ENCODE results near the gene GNB4. TPM values are rescaled to one million over a fixed set of nuclear protein-coding genes. Genes with fewer than 3 reads are reported as not detected.

Gene GNB4
- total and polyA plus RNA-seq, 9 of the 15 experiments (the other 6 are each of a cell fraction or from before 2014, with no cell fraction given): 6.8 to 36.7 (median 21.4) TPM

- no peak for DNase-seq (ENCODE audit: extremely low read depth in 1 of 4, low spot score in 3 of 4)
- in situ Hi-C loops (cut with MboI) (no loop called here), intact Hi-C loops (cut with micrococcal nuclease) (no loop called here)
- POLR2A ChIA-PET: interaction anchor here (0.6 to 1.2 kb wide), 5 partner anchors 11 to 338 kb away, joined by 3 to 4 read pairs (median 3); partner anchors contain the start of gene MFN1
- CTCF ChIA-PET (ENCODE audit: low intra/inter-chr PET ratio): no interaction called here
- Histone ChIP-seq H3K9me1 (ENCODE audit: control insufficient read depth, insufficient read depth, low read length) (no peaks in the 10 kb centered on the region), H3K36me3 (ENCODE audit: control insufficient read depth, insufficient read depth, low read length) (no peaks in the 10 kb centered on the region), H3K4me2 (ENCODE audit: insufficient read depth, low read length) (no peak overlapping the region), H3K9ac (ENCODE audit: insufficient read depth in 1 of 2, low read depth in 2 of 2, low read length in 2 of 2) (no peak overlapping the region), H3K9me3 (replicated peaks; ENCODE audit: control insufficient read depth, insufficient read depth, low read depth, low read length) (no peaks in the 10 kb centered on the region), H3K27me3 (ENCODE audit: control insufficient read depth in 2 of 2, insufficient read depth in 2 of 2, low read length in 2 of 2) (no peaks in the 10 kb centered on the region), H3K4me1 (replicated peaks in 1 of 2; ENCODE audit: control insufficient read depth in 2 of 2, insufficient read depth in 2 of 2, low read length in 2 of 2) (no peaks in the 10 kb centered on the region), H3K79me2 (ENCODE audit: control insufficient read depth, insufficient read depth, low read length) (no peaks in the 10 kb centered on the region), H2AFZ (ENCODE audit: low read depth, low read length) (no peak overlapping the region), H3K4me3 (no peak overlapping the region), H4K20me1 (replicated peaks; ENCODE audit: control insufficient read depth, insufficient read depth, low read length) (no peaks in the 10 kb centered on the region), H3K27ac (ENCODE audit: extremely low read depth, low read depth, low read length) (no peak overlapping the region)
- WGBS (ENCODE audit: insufficient coverage, low coverage, missing lambda C conversion rate): 14% methylated on average over 3 of the region's 3 CpGs
- ATAC-seq: no peak
- no TSS peak for BruUV-seq (replicated peaks)
- no peak for FAIRE-seq
- TF ChIP-seq GATAD2B (IDR thresholded peaks at IDR 0.05; ENCODE audit: borderline replicate concordance): no peak
- no peak for TF ChIP-seq EWSR1 (IDR thresholded peaks at IDR 0.05; ENCODE audit: borderline replicate concordance, low read depth, partially characterized antibody)
- no peak for TF ChIP-seq CHCHD3 (CRISPR knock-in tag; IDR thresholded peaks at IDR 0.05)
- TF ChIP-seq LARP7 (IDR thresholded peaks at IDR 0.05): no peak
- TF ChIP-seq HNRNPL (IDR thresholded peaks at IDR 0.05; ENCODE audit: low read depth, low read length): no peak
- no peak for TF ChIP-seq TCF7 (IDR thresholded peaks at IDR 0.05; ENCODE audit: borderline replicate concordance)
- TF ChIP-seq RHOXF2B (CRISPR knock-in tag; conservative IDR thresholded peaks at IDR 0.05): no peak
- no peak for TF ChIP-seq ZBTB5 (IDR thresholded peaks at IDR 0.05)
- no peak for TF ChIP-seq EZH2 (IDR thresholded peaks at IDR 0.05; ENCODE audit: borderline replicate concordance, low read depth, low read length)
- no peak for TF ChIP-seq ZNF133 (CRISPR knock-in tag; IDR thresholded peaks at IDR 0.05)
- TF ChIP-seq FOXP1 (CRISPR knock-in tag; IDR thresholded peaks at IDR 0.05): no peak
- TF ChIP-seq SIX5 (IDR thresholded peaks at IDR 0.05; ENCODE audit: borderline replicate concordance in 1 of 2, insufficient read depth in 1 of 2, low read depth in 1 of 2, low read length in 2 of 2): no peak
Measured at GRCh38 chr3:179486806-179487205, 35.5 kb upstream of the GNB4 start.

Data from K562 (cell line).